ENCODE results near the gene SLC66A2. TPM values are rescaled to one million over a fixed set of nuclear protein-coding genes. Genes with fewer than 3 reads are reported as not detected.

The SLC66A2 gene
- total RNA-seq, 1 experiment from 2014 or later: 13.0 TPM

DNA sequence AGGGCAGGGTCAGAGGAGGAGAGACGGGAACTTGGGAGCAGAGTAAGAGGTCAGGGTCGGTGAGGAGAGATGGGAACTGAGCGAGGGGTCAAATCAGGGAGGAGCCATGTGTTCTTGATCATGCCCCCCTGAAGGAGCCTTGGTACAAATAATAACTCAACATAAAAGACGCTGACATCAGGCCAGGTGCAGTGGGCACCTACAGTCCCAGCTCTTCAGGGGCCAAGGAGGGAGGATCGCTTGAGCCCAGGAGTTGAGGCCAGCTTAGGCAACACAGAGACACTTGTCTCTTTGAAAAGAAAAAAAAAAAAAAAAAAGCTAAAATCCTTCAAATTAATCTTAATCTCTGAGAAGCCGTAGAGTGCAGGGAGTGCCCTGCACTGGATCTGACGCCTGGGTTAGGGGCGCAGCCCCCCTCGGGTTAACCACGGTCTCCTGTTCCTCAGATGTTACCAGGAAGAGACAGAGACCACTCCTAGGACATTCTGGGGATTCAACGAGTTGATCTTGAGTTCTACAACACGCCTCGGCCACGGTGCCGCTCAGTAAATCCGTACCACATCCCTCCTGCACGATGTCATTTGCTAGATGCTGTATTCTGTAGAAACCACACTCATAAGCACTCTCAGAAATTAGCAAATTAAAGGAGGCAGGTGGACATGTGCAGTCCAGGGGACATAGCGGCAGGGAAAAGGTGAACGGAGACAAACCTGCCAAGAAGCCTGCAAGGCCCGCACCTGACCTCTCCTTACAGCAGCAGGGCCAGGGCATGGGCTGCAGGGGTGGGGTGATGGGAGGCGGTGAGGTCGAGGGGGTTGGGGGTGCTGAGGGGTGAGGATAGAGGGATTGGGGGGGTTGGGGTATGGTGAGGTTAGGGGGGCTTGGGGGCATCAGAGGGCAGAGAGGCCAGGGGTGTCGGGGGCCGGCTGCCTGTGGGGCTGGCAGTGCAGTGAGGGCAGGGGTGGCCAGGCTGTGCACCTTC lies 29.2 kb downstream of the SLC66A2 start:
- Histone ChIP-seq H2AFZ (ENCODE audit: low read length) (no peak overlapping the region), H3K79me2 (ENCODE audit: insufficient read depth, low read length) (no peaks in the 10 kb centered on the region), H3K9me3 (ENCODE audit: control insufficient read depth, low read depth, low read length) (no peaks in the 10 kb centered on the region), H3K4me2 (ENCODE audit: insufficient read depth, insufficient read length, low read length) (no peak overlapping the region), H3K23me2 (ENCODE audit: insufficient read length, low read depth, low read length, poor library complexity, severe bottlenecking) (no peaks in the 10 kb centered on the region), H3K18ac (ENCODE audit: insufficient read length, low read depth, low read length) (no peak overlapping the region), H2AK5ac (ENCODE audit: insufficient read length, low read length) (no peak overlapping the region), H4K5ac (ENCODE audit: insufficient read length, low read depth, low read length) (no peak overlapping the region), H3K79me1 (ENCODE audit: insufficient read depth, low read depth, low read length, poor library complexity, severe bottlenecking) (no peaks in the 10 kb centered on the region), H3K4ac (ENCODE audit: low read depth, low read length) (no peak overlapping the region), H3K4me1 (ENCODE audit: insufficient read depth, low read length) (no peaks in the 10 kb centered on the region), H2BK12ac (ENCODE audit: insufficient read length, low read depth, low read length) (no peak overlapping the region), H3K56ac (ENCODE audit: insufficient read length, low read depth, low read length) (no peak overlapping the region), H2BK20ac (ENCODE audit: low read depth, low read length, poor library complexity, severe bottlenecking) (no peak overlapping the region), H3K23ac (ENCODE audit: insufficient read length, low read depth, low read length) (no peak overlapping the region), H2BK5ac (ENCODE audit: insufficient read length, low read length) (no peak overlapping the region), H3K27me3 (ENCODE audit: insufficient read depth, low read length) (no peaks in the 10 kb centered on the region), H3K14ac (ENCODE audit: insufficient read depth, low read length) (no peak overlapping the region), H3T11ph (ENCODE audit: low read length) (no peak overlapping the region), H4K20me1 (ENCODE audit: control insufficient read depth, insufficient read depth, insufficient read length) (no peaks in the 10 kb centered on the region), H3K9ac (ENCODE audit: extremely low read depth, insufficient read length, low read length) (no peak overlapping the region), H2BK120ac (ENCODE audit: low read depth, low read length, poor library complexity, severe bottlenecking) (no peak overlapping the region), H4K8ac (replicated peaks; ENCODE audit: insufficient read length, low read depth, low read length) (no peak overlapping the region), H3K27ac (ENCODE audit: insufficient read length, low read depth, low read length) (no peak overlapping the region), H4K91ac (ENCODE audit: insufficient read length, low read depth, low read length) (no peak overlapping the region), H2BK15ac (ENCODE audit: low read depth, low read length) (no peak overlapping the region)
- no peak overlapping the region for H3K4me3 Mint-ChIP-seq
- no CpG with 5 or more reads among the region's 24 CpGs for WGBS (ENCODE audit: extremely low coverage, insufficient read length, low lambda C conversion rate)
- H3K9me3 Mint-ChIP-seq: peaks cover 7 to 10% of the 10 kb centered on the region in 2 experiments; a peak in 3 of 5 replicates
- H3K4me1 Mint-ChIP-seq: peaks cover 11% of the 10 kb centered on the region in 2 experiments
- peaks cover 2 to 15% (median 7%) of the 10 kb centered on the region in 3 experiments; a peak in 4 of 7 replicates for H3K36me3 Mint-ChIP-seq (ENCODE audit: insufficient read depth in 1 of 3, low read depth in 3 of 3)
- peak overlapping the region in 1 of 3 experiments; percentile 51; a peak in 1 of 7 replicates for H3K27ac Mint-ChIP-seq
- no peak for DNase-seq
- TF ChIP-seq, protein P1, sequence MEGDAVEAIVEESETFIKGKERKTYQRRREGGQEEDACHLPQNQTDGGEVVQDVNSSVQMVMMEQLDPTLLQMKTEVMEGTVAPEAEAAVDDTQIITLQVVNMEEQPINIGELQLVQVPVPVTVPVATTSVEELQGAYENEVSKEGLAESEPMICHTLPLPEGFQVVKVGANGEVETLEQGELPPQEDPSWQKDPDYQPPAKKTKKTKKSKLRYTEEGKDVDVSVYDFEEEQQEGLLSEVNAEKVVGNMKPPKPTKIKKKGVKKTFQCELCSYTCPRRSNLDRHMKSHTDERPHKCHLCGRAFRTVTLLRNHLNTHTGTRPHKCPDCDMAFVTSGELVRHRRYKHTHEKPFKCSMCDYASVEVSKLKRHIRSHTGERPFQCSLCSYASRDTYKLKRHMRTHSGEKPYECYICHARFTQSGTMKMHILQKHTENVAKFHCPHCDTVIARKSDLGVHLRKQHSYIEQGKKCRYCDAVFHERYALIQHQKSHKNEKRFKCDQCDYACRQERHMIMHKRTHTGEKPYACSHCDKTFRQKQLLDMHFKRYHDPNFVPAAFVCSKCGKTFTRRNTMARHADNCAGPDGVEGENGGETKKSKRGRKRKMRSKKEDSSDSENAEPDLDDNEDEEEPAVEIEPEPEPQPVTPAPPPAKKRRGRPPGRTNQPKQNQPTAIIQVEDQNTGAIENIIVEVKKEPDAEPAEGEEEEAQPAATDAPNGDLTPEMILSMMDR (conservative IDR thresholded peaks at IDR 0.05): no peak
- no peaks in the 10 kb centered on the region; the same call in 1 of the 2 replicates for H3K27me3 Mint-ChIP-seq (ENCODE audit: low read depth)
